Breast epithelium (tissue), 4 donors: Measurements from ENCODE around the gene TVP23A. TPM values are rescaled to one million over a fixed set of nuclear protein-coding genes. Genes with fewer than 3 reads are reported as not detected.
"Not testable (repeated sequence)": the region's sequence is repeated elsewhere in the genome, so short reads cannot be mapped to it uniquely, and the experiment has no call there.

Experiments
- DNase-seq, 2 donors: peaks; one replicate each; pipeline ENCODE4 v3.0.0-alpha.2; 2019; ENCODE audit warnings: low spot score in 2 of 2
- H3K27ac ChIP-seq, 2 donors: fragments of 200-600 bp; sonication (generic) in 1 of 2; one replicate each; pipeline ENCODE4 v1.5.1; 2016 to 2019; ENCODE audit warnings: mild to moderate bottlenecking in 1 of 2
- H3K27me3 ChIP-seq, 2 donors: fragments of 200-600 bp; sonication (generic) in 1 of 2; one replicate each; pipeline versions ENCODE4 v1.5.1 to v1.6.0; 2017 to 2019; ENCODE audit warnings: control low read depth in 1 of 2, mild to moderate bottlenecking in 1 of 2
- H3K36me3 ChIP-seq: fragments of 200-600 bp; one replicate; pipeline ENCODE4 v1.5.1; 2019
- H3K4me1 ChIP-seq, 2 donors: fragments of 200-600 bp; sonication (generic); one replicate each; pipeline ENCODE4 v1.5.1; 2016 to 2019; ENCODE audit warnings: control low read depth in 1 of 2
- H3K4me3 ChIP-seq, 3 donors: fragments of 200-600 bp; sonication (generic); 1 replicate in 2 of 3; 2 replicates in 1 of 3; pipeline ENCODE4 v1.5.1; 2016 to 2019; ENCODE audit warnings: mild to moderate bottlenecking in 3 of 3, moderate library complexity in 2 of 3
- H3K9me3 ChIP-seq, 2 donors: fragments of 200-600 bp; sonication (generic) in 1 of 2; one replicate each; pipeline ENCODE4 v1.5.1; 2016 to 2019; ENCODE audit warnings: control low read depth in 1 of 2
- CTCF ChIP-seq, 3 donors: fragments of 450-650 bp; IDR thresholded peaks; one replicate each; pipeline ENCODE4 v1.5.1; 2016 to 2017; ENCODE audit warnings: antibody characterized with exemption in 3 of 3, mild to moderate bottlenecking in 3 of 3, moderate library complexity in 3 of 3
- POLR2A ChIP-seq: fragments of 450-650 bp; IDR thresholded peaks from one replicate; pipeline ENCODE4 v1.6.1; 2016; ENCODE audit warnings: antibody characterized with exemption, mild to moderate bottlenecking, moderate library complexity
- POLR2AphosphoS5 ChIP-seq, 3 donors: sonication (generic); formaldehyde crosslinking; IDR thresholded peaks; one replicate each; pipeline ENCODE4 v1.6.1; 2017; ENCODE audit warnings: antibody characterized with exemption in 3 of 3
- intact Hi-C: fragments of 100-400 bp; cut with DNase I; formaldehyde crosslinking; loops from one replicate; pipeline ENCODE4 v1.15.1; 2023; ENCODE audit warnings: low total_unique reads
- total RNA-seq, 3 donors: library from RNA; depleted of rRNA; stranded (reverse); fragments of >200 nt; gene quantifications; one replicate each; pipeline ENCODE4 v1.1.0, GENCODE V29; 2016

TVP23A gene
- total RNA-seq, 3 donors from 2014 or later, result under 0.01 to 1.3 TPM; not detected in 1

- intact Hi-C loops, result no loop called here
- Histone ChIP-seq H3K4me3 (no peak overlapping the region), H3K36me3 (no peaks in the 10 kb centered on the region), H3K4me1 (no peaks in the 10 kb centered on the region), H3K27ac (no peak overlapping the region), H3K27me3 (no peaks in the 10 kb centered on the region), H3K9me3 (no peaks in the 10 kb centered on the region)
- no peak for DNase-seq
- no peak for TF ChIP-seq POLR2A
- no peak for TF ChIP-seq CTCF (IDR thresholded peaks at IDR 0.05)
- TF ChIP-seq POLR2AphosphoS5 (IDR thresholded peaks at IDR 0.05), result no peak
These were observed 36.0 kb downstream of the TVP23A start for GRCh38 chr16:10782628-10783027.

GRCh38 chr16:10780628-10781027 is 38.0 kb downstream of the TVP23A start:
- H3K36me3 ChIP-seq, result no peaks in the 10 kb centered on the region
- DNase-seq, result no peak
- TF ChIP-seq POLR2AphosphoS5 (IDR thresholded peaks at IDR 0.05) (no peak), CTCF (IDR thresholded peaks at IDR 0.05) (no peak), POLR2A (no peak)
- no peaks in the 10 kb centered on the region for H3K9me3 ChIP-seq
- intact Hi-C loops, result no loop called here
- no peak overlapping the region for H3K4me3 ChIP-seq
- no peak overlapping the region for H3K27ac ChIP-seq
- H3K27me3 ChIP-seq, result no peaks in the 10 kb centered on the region
- no peaks in the 10 kb centered on the region for H3K4me1 ChIP-seq

GRCh38 chr16:10779908-10780307 is 38.7 kb downstream of the TVP23A start:
- intact Hi-C loops, H3K36me3 ChIP-seq, DNase-seq, H3K27ac ChIP-seq, H3K4me3 ChIP-seq, H3K9me3 ChIP-seq, H3K4me1 ChIP-seq, H3K27me3 ChIP-seq: not testable (repeated sequence)

GRCh38 chr16:10777356-10777755 is 41.2 kb downstream of the TVP23A start:
- Histone ChIP-seq H3K36me3 (no peaks in the 10 kb centered on the region), H3K27ac (no peak overlapping the region), H3K9me3 (no peaks in the 10 kb centered on the region), H3K4me3 (no peak overlapping the region), H3K27me3 (no peaks in the 10 kb centered on the region), H3K4me1 (no peaks in the 10 kb centered on the region)
- no peak for DNase-seq
- TF ChIP-seq CTCF (IDR thresholded peaks at IDR 0.05) (no peak), POLR2A (no peak), POLR2AphosphoS5 (IDR thresholded peaks at IDR 0.05) (no peak)
- intact Hi-C loops, result no loop called here

GRCh38 chr16:10776923-10777322 is 41.7 kb downstream of the TVP23A start:
- H3K4me3 ChIP-seq, H3K4me1 ChIP-seq, DNase-seq, H3K27ac ChIP-seq, H3K36me3 ChIP-seq, H3K9me3 ChIP-seq, H3K27me3 ChIP-seq, intact Hi-C loops: not testable (repeated sequence)

GRCh38 chr16:10776280-10776679 is 42.3 kb downstream of the TVP23A start:
- no peaks in the 10 kb centered on the region for H3K4me1 ChIP-seq
- no peak overlapping the region for H3K4me3 ChIP-seq
- H3K36me3 ChIP-seq, result no peaks in the 10 kb centered on the region
- no peak overlapping the region for H3K27ac ChIP-seq
- TF ChIP-seq POLR2AphosphoS5 (IDR thresholded peaks at IDR 0.05), result no peak
- no peak for TF ChIP-seq POLR2A
- no peak for TF ChIP-seq CTCF (IDR thresholded peaks at IDR 0.05)
- intact Hi-C loops, result no loop called here
- H3K9me3 ChIP-seq, result no peaks in the 10 kb centered on the region
- no peaks in the 10 kb centered on the region for H3K27me3 ChIP-seq
- no peak for DNase-seq
